Stimulated activated CD8-positive, alpha-beta memory T cell treated with anti-CD3 and anti-CD28 coated beads, Interleukin-7, amount 100 ng/mL, for 4 hours (primary cell): ENCODE data around the gene CRACR2B.

ENCODE experiments used
- DNase-seq, 2 donors: peaks; one replicate each; pipeline ENCODE4 v3.0.0-alpha.2; 2020; ENCODE audit warnings: low read depth in 2 of 2

CRACR2B gene

GRCh38 chr11:838441-839279 lies 10.9 kb downstream of the CRACR2B start:
- DNase-seq = no peak

GRCh38 chr11:839280-839623 lies 11.5 kb downstream of the CRACR2B start:
- DNase-seq = no peak

GRCh38 chr11:839875-840617 lies 12.3 kb downstream of the CRACR2B start:
- no peak for DNase-seq

GRCh38 chr11:841981-842369 lies 14.3 kb downstream of the CRACR2B start:
- no peak for DNase-seq

GRCh38 chr11:842370-843002 lies 14.8 kb downstream of the CRACR2B start, which contains the start of the genes POLR2L and TSPAN4:
Gene POLR2L, minus strand, starts transcription at chr11:842529. Its CDS starts 21 bp downstream, at chr11:842508.
Gene TSPAN4, plus strand, starts transcription at chr11:842852. Its CDS starts 7,453 bp downstream, at chr11:850305.
- peak; percentile 62 to 82 for DNase-seq

GRCh38 chr11:843086-843734 lies 15.5 kb downstream of the CRACR2B start:
- no peak for DNase-seq

- DNase-seq = no peak
These were observed 16.3 kb downstream of the CRACR2B start for GRCh38 chr11:843818-844692.

GRCh38 chr11:844693-845644 lies 17.2 kb downstream of the CRACR2B start:
- no peak for DNase-seq

- no peak for DNase-seq
These were observed 18.3 kb downstream of the CRACR2B start for GRCh38 chr11:845872-846495.

GRCh38 chr11:846496-847098 lies 18.9 kb downstream of the CRACR2B start:
- no peak for DNase-seq

GRCh38 chr11:847876-848275 lies 20.2 kb downstream of the CRACR2B start:
- DNase-seq = no peak

- DNase-seq = peak in 1 of 2 donors; percentile 51
These were observed 20.7 kb downstream of the CRACR2B start for GRCh38 chr11:848380-848931.

- DNase-seq = no peak
These were observed 21.5 kb downstream of the CRACR2B start for GRCh38 chr11:849104-849824.

GRCh38 chr11:849951-850774 lies 22.4 kb downstream of the CRACR2B start:
- no peak for DNase-seq

GRCh38 chr11:850775-851763 lies 23.4 kb downstream of the CRACR2B start:
- DNase-seq = no peak

GRCh38 chr11:852762-853161 lies 25.0 kb downstream of the CRACR2B start:
- DNase-seq = no peak
